NCI-H1694 treated with DMSO at 0.1 percent for 48 hours (cell line): ENCODE results near the gene ADGRL2.

Experiments used
- DNase-seq: peaks from one replicate; lab custom pipeline; 2025; lab: John Stamatoyannopoulos, UW

The ADGRL2 gene

DNA sequence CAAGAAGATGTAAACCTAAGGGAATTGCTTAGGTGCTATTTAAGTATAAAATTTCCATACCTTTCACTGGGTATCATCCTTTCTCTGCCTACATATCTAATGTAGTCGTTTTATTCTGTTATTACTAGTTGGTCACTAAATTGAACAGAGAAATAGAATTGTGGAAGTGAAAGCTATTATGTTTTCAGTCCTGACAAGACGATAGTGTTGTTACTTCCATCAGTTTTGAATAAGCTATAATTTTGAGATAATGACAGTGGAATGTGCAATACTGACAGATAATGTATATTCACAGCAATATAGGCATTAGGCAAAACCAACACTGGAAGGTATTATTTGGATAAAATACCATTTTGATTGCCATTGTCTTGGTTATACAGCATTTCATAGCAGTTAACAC, 181.8 kb downstream of the ADGRL2 start:
- DNase-seq: no peak

DNA sequence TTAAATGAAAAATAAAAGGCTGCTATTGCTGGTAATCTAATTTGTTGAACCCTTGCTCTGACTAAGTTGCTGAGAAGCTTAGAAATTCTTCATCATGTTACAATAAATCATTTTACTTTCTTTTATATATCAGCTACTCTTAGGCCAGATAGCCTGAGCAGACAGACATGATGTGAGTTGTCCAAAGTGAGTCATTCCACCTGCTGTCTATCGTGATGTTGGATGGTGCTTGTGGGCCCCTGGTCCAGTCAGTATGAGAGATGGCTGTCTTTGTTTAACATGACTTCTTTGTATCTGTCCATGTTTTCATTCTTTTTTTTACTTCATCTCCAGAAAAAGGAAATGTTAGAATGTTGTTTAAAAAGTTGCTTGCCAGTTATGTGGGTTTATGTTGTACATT, 188.8 kb downstream of the ADGRL2 start:
- no peak for DNase-seq

DNA sequence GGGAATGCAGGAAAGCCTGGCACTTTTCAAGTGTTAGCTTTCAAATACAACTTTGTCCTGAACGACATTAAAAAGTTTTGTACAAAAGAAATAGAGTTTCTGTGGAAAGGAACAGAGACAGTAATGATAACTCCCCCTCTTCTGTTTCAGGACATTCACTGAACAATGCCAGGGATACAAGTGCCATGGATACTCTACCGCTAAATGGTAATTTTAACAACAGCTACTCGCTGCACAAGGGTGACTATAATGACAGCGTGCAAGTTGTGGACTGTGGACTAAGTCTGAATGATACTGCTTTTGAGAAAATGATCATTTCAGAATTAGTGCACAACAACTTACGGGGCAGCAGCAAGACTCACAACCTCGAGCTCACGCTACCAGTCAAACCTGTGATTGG, 189.5 kb downstream of the ADGRL2 start:
- no peak for DNase-seq

DNA sequence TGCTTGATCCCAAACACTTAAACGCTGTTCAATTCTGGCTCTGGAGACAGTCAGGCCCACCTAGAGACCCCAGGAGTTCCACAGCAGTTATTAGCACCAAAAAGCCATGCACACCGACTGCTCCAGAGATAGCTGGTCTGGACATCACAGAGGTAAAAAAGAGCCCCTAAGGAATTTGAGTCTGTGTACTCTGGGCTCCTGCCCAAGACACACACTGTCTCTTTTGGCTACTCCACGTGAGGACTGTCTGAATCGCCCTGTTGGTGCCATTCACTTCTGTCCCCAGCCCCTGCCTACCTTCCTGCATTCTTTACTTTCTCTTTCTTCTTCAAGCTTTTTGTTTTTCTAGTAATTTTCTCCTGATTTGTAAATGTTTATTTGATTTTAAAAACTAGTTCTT, 197.4 kb downstream of the ADGRL2 start:
- no peak for DNase-seq

DNA sequence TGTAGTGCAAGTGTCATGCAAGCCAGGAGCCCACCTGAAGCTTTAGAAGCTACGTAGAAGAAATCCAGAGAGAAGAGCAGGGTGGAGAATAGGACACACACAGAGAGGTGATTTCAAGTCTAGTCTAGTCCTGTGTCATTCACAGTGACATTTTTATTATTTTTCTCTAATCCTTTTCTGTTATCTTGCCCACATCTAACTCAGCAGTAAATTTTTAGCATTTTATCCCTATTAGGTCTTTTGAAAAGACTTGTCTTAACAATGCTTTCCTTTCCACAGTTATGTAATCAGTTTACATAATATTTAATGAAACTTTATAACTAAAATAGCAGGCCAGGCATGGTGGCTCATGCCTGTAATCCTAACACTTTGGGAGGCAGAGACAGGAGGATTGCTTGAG, 198.6 kb downstream of the ADGRL2 start:
- DNase-seq: no peak

DNA sequence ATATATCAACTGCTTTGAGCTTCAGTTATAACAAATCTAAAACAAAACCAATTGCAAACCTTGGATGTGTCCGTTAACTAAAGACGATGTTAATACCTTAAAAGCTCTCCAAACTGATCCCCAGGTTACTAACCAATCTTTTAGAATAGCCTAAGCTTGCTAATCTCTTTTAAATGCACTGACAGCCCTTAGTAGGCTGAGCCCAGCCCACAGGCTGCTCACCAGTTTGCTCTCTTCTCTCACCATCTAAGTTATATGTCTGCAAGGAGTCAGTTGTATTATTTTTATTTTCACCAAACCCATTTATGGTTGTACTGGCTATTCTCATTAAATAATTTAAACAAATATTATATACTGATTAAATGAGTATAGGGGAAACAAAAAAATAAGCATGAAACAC, 199.5 kb downstream of the ADGRL2 start:
- DNase-seq: no peak

DNA sequence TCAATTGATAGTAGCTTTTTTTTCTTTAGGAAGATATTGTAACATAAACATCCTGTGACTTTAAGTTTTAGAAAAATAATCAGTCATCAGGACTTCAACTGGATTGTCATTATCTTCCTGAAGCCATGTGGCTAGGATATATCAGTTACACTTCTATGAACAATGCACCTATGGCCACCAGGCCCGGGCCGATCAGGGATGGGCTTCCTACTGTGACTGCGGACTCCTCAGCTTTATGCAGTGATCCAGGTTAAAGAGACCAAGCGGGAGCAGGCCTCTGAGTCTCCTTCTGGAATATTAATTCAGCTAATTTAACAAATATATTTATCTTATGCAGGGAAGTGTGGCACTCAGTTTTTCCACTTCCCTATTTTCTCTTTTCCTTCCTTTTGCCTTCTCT, 200.6 kb downstream of the ADGRL2 start:
- DNase-seq: no peak

DNA sequence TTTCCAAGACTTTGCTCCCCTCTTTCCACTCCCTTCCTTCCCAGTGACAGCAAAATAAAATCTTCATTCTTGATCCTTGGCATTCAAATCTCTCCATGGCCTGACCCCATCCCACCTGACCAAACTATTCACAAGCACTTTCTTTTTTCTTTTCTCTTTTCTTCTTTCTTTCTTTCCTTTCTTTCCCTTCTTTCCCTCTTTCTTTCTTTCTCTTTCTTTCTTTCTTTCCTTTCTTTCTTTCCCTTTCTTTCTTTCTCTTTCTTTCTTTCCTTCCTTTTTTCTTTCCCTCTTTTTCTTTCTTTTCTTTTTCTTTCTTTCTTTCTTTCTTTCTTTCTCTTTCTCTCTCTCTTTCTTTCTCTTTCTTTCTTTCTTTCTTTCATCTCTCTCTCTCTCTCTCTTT, 207.1 kb downstream of the ADGRL2 start:
- DNase-seq: no peak

DNA sequence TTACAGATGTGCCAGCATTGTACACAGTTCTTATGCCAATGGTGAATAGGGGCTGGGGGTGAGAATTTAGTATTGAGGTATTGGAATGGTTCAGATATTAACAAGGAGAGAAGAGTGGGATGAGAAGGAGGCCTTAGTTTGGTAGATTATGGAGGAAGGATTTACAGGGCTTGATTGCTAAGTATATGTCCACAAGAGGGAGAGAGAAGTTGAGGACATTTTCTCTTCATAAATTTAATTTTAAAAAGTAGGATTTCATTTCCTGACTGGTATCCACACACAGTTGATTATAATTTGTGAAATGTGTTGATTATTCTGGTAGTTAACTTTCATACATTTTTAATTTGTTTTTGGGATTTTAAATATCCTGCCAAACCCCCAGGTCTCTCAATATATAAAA, 213.0 kb downstream of the ADGRL2 start:
- DNase-seq: no peak

DNA sequence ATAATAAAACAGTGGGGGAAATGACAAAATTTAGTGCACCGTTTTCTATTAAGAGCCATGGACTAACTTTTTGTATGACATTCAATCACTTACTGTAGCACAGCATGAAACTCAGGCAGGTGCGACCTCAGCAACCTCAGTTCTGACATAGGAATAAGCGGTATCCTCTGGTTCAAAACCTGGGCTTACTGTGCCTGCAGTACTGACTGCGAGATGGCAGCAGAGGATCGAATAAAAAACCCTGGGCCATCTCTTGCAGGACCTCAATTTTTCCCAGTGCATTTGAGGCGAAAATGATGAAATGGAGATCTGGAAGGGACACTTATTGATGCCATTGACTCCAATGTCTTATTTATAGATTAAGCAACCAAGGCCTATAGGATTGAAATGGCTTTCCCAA, 214.7 kb downstream of the ADGRL2 start:
- no peak for DNase-seq

DNA sequence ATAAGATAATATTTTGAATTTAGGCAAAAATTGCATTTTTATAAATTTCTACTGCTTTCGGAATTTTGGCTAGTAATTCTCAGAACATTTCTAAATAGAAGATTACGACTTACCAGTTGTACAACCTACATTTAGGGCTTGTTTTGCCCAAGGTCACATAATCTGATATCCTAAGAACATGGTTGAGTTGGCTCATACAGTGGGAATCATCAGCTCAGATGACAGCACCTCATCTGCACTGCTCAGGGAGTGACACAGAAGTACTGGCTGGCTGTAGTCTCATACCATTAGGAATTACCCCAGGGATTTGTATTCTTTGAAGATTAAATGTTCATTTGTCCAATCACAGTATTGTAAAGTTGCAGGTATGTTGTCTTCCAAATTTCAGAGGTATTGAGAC, 217.6 kb downstream of the ADGRL2 start:
- DNase-seq: no peak

DNA sequence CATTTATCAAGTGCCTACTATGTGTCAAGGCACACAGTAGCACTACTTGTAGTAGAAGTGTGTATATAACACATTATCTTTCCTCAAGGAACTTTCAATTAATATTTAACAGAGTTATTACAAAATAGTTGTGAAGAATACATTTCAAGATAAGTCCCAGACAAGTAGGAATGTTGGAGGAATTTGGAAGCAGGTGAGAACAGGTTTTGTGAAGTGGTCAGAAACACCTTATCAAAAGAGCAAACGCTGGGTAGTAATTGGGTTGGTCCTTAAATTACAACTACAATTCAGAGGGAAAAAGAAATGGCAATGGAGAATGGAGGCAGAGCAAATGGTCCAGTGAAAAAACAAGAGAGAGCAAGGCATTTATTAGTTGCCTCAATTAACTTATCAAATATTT, 218.8 kb downstream of the ADGRL2 start:
- DNase-seq: no peak

DNA sequence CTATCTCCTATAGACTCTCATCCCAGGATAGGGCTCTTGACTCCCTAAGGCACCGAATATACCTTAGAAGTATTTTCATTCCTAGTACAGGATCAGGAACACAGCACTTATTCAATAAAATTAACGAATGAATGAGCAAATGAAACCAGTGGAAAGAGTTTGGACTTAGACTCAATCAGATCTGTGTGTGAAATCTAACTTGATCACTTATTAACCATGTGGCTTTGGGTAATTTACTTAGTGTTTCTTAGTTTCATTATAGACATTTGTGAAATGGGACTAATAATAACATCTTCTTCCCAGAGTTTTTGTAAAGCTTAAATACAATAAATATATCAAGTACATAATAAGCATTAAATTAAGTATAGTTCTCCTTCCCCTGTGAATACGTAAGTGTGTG, 230.1 kb downstream of the ADGRL2 start:
- no peak for DNase-seq

DNA sequence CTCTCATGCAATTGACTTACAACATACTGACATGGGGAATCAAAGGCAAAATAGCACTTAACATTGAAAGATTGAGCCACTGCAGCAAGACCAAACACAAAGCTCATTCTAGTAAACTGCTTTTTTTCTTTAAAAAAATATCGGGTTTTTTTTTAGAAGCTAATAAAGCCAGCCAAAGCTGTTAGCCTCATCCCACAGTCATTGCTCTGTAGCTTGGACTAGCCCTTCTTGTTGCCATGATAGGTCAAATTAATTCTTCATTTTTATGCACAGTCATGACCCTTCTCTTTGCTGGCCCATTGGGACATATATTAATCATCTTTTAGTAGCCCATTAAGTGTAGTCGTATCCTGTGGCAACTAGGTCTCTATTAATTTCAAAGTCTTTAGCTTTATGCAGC, 231.3 kb downstream of the ADGRL2 start:
- DNase-seq: no peak

DNA sequence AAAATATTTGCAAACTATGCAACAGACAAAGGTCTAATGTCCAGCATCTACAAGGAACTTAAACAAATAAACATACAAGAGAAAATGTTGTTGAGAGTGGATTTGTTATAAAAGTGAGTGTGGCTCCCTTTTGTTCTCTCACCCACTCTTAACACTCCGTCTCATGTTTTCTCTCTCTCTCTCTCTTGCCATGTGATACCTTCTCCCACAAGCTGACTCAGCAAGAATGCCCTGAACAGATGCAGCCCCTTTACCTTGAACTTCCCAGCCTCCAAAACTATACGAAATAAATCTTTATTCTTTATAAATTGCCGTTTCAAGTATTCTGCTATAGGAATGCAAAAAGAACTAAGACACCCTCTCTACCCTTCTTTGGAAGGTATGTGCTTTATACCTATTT, 234.1 kb downstream of the ADGRL2 start:
- no peak for DNase-seq
